Muscle of leg (tissue), 11 donors: ENCODE data around the gene SPAG17. TPM values are rescaled to one million over a fixed set of nuclear protein-coding genes. Genes with fewer than 3 reads are reported as not detected.

Source experiments
- DNase-seq: peaks from one replicate; pipeline ENCODE4 v3.0.0; 2013
- H3K27ac ChIP-seq: one replicate; pipeline ENCODE4 v1.5.1; 2013; ENCODE audit warnings: mild to moderate bottlenecking, low read length, control low read depth
- H3K27me3 ChIP-seq: one replicate; pipeline ENCODE4 v1.6.1; 2013; ENCODE audit warnings: low read length; ENCODE audit not compliant: control insufficient read depth, insufficient read depth
- H3K36me3 ChIP-seq: one replicate; pipeline ENCODE4 v1.6.1; 2013; ENCODE audit warnings: low read length; ENCODE audit not compliant: control insufficient read depth, insufficient read depth
- H3K4me1 ChIP-seq: one replicate; pipeline ENCODE4 v1.6.1; 2013; ENCODE audit warnings: low read length; ENCODE audit not compliant: control insufficient read depth, insufficient read depth
- H3K4me3 ChIP-seq: one replicate; pipeline ENCODE4 v1.5.1; 2013; ENCODE audit warnings: low read length, control low read depth
- H3K9me3 ChIP-seq: replicated peaks from 2 replicates; pipeline ENCODE4 v1.6.1; 2013; ENCODE audit warnings: low read depth, low read length; ENCODE audit not compliant: control insufficient read depth
- WGBS: methylation state at CpG from one replicate; pipeline ENCODE4 v1.1.5; 2013; ENCODE audit warnings: missing lambda C conversion rate; ENCODE audit not compliant: insufficient coverage; 5-methylcytosine and 5-hydroxymethylcytosine counted together
- polyA plus RNA-seq, 8 donors: library from polyadenylated mRNA; unstranded; fragments of 120-200 nt; gene quantifications; one replicate each; pipeline versions ENCODE4 v1.2.1 to v1.2.3, GENCODE V29; 2013; ENCODE audit warnings: inconsistent platforms in 1 of 8, low replicate concordance in 1 of 8; ENCODE audit not compliant: insufficient read length in 8 of 8, insufficient read depth in 1 of 8
- total RNA-seq: library from RNA; stranded (reverse); fragments of 120-200 nt; gene quantifications from one replicate; pipeline ENCODE4 v1.2.4, GENCODE V29; 2013

Gene SPAG17
- total and polyA plus RNA-seq, 9 donors: 0.76 to 4.4 (median 1.6) TPM

- no peak overlapping the region for H3K27ac ChIP-seq
- no CpG with 5 or more reads among the region's 3 CpGs for WGBS
Measured at GRCh38 chr1:118177998-118178397, 7.0 kb downstream of the SPAG17 start.

DNA sequence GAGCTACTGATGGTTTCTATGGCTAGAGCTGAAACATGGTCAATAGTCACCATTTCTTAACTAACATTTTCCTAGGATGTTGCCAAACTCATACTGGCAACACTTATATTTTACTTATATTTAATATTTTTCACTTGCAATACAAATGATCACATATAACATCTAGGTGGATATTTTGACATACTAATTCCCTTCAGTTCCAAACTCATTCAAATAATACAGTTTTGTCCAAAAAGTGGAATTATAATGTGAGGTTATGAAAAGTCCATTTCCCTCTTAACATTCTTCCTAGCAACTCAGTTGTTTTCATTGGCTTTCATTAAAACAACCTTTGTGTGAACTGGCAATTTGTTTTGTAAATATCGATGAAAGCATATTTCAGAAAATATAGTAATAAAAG is 16.0 kb downstream of the SPAG17 start:
- Histone ChIP-seq H3K27me3 (no peaks in the 10 kb centered on the region), H3K27ac (no peak overlapping the region), H3K4me3 (no peak overlapping the region), H3K4me1 (no peaks in the 10 kb centered on the region), H3K9me3 (no peaks in the 10 kb centered on the region), H3K36me3 (no peaks in the 10 kb centered on the region)
- no CpG with 5 or more reads among the region's 1 CpG for WGBS
- peak; percentile 71 for DNase-seq

More at GRCh38 chr1:118177998-118178397, 7.0 kb downstream of the SPAG17 start:
- Histone ChIP-seq H3K4me3 (no peak overlapping the region), H3K27me3 (no peaks in the 10 kb centered on the region), H3K4me1 (no peaks in the 10 kb centered on the region), H3K9me3 (no peaks in the 10 kb centered on the region), H3K36me3 (no peaks in the 10 kb centered on the region)
- DNase-seq: no peak

- Histone ChIP-seq H3K27ac (no peak overlapping the region), H3K4me3 (no peak overlapping the region), H3K27me3 (no peaks in the 10 kb centered on the region), H3K9me3 (no peaks in the 10 kb centered on the region), H3K36me3 (no peaks in the 10 kb centered on the region), H3K4me1 (no peaks in the 10 kb centered on the region)
- DNase-seq: no peak
- WGBS: no CpG with 5 or more reads among the region's 1 CpG
Measured at GRCh38 chr1:118160806-118161205, 24.2 kb downstream of the SPAG17 start.

GRCh38 chr1:118159569-118159968 is 25.5 kb downstream of the SPAG17 start:
- H3K27me3 ChIP-seq: no peaks in the 10 kb centered on the region
- H3K36me3 ChIP-seq: no peaks in the 10 kb centered on the region
- no peak overlapping the region for H3K4me3 ChIP-seq
- 18% methylated on average over 2 of the region's 4 CpGs for WGBS
- no peaks in the 10 kb centered on the region for H3K9me3 ChIP-seq
- no peaks in the 10 kb centered on the region for H3K4me1 ChIP-seq
- no peak overlapping the region for H3K27ac ChIP-seq
- peak; percentile 67 for DNase-seq

- no CpG with 5 or more reads among the region's 1 CpG for WGBS
- Histone ChIP-seq H3K36me3 (no peaks in the 10 kb centered on the region), H3K27ac (no peak overlapping the region), H3K4me3 (no peak overlapping the region), H3K4me1 (no peaks in the 10 kb centered on the region), H3K9me3 (no peaks in the 10 kb centered on the region), H3K27me3 (no peaks in the 10 kb centered on the region)
- DNase-seq: no peak
Measured at GRCh38 chr1:118158924-118159323, 26.1 kb downstream of the SPAG17 start.

- Histone ChIP-seq H3K27ac (no peak overlapping the region), H3K36me3 (no peaks in the 10 kb centered on the region), H3K27me3 (no peaks in the 10 kb centered on the region), H3K4me3 (no peak overlapping the region), H3K9me3 (no peaks in the 10 kb centered on the region), H3K4me1 (no peaks in the 10 kb centered on the region)
- DNase-seq: no peak
- no CpG with 5 or more reads among the region's 2 CpGs for WGBS
Measured at GRCh38 chr1:118157506-118157905, 27.5 kb downstream of the SPAG17 start.

DNA sequence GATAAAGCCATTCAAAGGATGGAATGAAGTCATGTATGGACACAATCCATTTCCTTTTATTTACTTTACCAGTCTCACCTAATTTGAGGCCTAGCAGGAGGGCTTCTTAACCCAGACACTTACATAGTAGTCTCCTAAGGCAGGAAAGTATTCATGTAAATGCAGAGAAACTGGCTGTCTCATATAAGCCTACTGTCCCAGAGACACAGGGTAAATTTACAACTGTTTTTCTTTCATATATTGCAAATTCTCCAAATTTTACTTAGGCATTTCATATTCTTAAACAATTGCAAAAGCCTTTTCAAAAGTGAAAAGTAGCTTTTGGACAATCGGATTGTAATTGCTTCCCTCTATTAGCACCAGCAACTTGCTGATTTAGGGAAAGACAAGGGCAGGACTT is 29.9 kb downstream of the SPAG17 start:
- Histone ChIP-seq H3K27ac (no peak overlapping the region), H3K9me3 (no peaks in the 10 kb centered on the region), H3K36me3 (no peaks in the 10 kb centered on the region), H3K4me1 (no peaks in the 10 kb centered on the region), H3K4me3 (no peak overlapping the region), H3K27me3 (no peaks in the 10 kb centered on the region)
- DNase-seq: no peak
- no CpG with 5 or more reads among the region's 1 CpG for WGBS

DNA sequence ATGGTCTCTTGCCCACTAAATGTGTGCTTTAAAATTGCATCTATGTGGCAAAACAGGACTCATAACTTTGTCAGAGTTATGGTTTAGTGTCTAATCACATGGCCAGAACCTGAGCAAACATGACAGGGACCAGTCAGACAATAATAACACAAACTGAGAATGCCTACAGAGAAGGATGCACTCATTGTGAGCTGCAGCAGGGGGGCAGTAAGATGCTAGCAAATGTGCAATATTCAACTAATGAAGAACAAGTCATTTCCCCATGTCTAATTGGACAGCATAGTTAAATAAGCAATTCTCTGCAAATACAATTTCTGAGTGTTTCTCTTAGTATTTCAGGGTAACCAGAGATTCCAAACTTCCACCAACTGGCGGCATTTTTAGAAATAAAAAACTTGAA is 30.8 kb downstream of the SPAG17 start:
- Histone ChIP-seq H3K27me3 (no peaks in the 10 kb centered on the region), H3K4me1 (no peaks in the 10 kb centered on the region), H3K9me3 (no peaks in the 10 kb centered on the region), H3K36me3 (no peaks in the 10 kb centered on the region), H3K4me3 (no peak overlapping the region), H3K27ac (no peak overlapping the region)
- no CpG with 5 or more reads among the region's 1 CpG for WGBS
- peak; percentile 59 for DNase-seq

DNA sequence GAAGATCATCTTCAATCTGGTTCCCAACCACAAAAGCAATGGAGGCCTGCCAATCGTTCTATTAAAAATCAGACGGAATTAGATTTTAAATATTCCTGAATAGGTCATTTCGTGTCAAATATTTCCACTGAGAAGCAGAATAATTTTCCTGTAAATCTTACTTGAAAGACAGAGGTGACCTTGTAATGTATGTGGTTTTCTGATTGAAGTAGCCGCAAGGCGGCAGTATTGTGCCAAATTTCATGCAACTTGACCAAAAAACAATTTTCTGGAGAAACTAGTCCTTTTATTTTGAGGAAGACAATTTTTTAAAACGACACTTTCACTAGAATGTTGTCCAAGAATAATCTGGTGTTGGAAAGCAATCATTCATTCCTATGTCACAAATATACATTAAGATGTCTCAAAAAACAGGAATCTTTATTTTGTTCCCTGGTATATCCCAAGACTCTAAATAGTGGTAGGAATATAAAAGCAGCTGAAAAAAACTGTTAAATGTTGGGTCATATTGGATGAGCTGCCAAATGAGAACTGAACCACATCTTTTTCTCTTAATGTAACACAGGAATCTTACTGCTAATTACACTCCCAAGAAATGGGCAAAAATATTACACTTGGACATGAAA is 33.6 kb downstream of the SPAG17 start:
- Histone ChIP-seq H3K4me3 (no peak overlapping the region), H3K36me3 (no peaks in the 10 kb centered on the region), H3K27me3 (no peaks in the 10 kb centered on the region), H3K9me3 (no peaks in the 10 kb centered on the region), H3K27ac (no peak overlapping the region), H3K4me1 (peaks cover 2% of the 10 kb centered on the region)
- peak; percentile 89 for DNase-seq
- no CpG with 5 or more reads among the region's 6 CpGs for WGBS

- H3K4me3 ChIP-seq: no peak overlapping the region
- no peaks in the 10 kb centered on the region for H3K36me3 ChIP-seq
- peak overlapping the region; percentile 6 for H3K27ac ChIP-seq
- no peaks in the 10 kb centered on the region for H3K9me3 ChIP-seq
- H3K27me3 ChIP-seq: no peaks in the 10 kb centered on the region
- WGBS: 56% methylated on average over 3 of the region's 8 CpGs
- DNase-seq: peak; percentile 53
- peaks cover 2% of the 10 kb centered on the region for H3K4me1 ChIP-seq
Measured at GRCh38 chr1:118149799-118150198, 35.2 kb downstream of the SPAG17 start.

DNA sequence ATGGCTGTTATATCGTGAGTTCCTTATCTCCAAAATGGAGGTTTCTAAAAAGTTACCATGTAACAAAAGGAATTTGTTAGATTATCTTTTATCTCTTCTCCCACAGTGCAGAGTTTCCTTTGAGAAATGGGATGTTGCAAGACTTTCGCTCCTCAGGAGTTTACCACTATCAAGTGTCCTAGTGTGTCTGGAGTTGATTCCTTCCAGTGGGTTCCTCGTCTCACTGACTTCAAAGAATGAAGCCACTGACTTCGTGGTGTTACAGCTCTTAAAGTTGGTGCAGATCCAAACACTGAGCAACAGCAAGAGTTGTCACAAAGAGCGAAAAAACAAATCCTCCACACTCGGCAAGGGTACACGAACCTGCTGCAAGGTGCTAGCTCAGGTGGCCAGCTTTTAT is 37.0 kb downstream of the SPAG17 start:
- peak overlapping the region; percentile 45 for H3K27ac ChIP-seq
- no peak for DNase-seq
- H3K4me1 ChIP-seq: peaks cover 11% of the 10 kb centered on the region
- H3K27me3 ChIP-seq: no peaks in the 10 kb centered on the region
- no peaks in the 10 kb centered on the region for H3K36me3 ChIP-seq
- no peaks in the 10 kb centered on the region for H3K9me3 ChIP-seq
- H3K4me3 ChIP-seq: no peak overlapping the region
- WGBS: 66% methylated on average over 5 of the region's 7 CpGs
